ENCODE results near the gene DCLK3. TPM values are rescaled to one million over a fixed set of nuclear protein-coding genes. Genes with fewer than 3 reads are reported as not detected.

The DCLK3 gene
- total RNA-seq, 4 donors from 2014 or later, result 15.0 to 37.3 (median 32.0) TPM

DNA sequence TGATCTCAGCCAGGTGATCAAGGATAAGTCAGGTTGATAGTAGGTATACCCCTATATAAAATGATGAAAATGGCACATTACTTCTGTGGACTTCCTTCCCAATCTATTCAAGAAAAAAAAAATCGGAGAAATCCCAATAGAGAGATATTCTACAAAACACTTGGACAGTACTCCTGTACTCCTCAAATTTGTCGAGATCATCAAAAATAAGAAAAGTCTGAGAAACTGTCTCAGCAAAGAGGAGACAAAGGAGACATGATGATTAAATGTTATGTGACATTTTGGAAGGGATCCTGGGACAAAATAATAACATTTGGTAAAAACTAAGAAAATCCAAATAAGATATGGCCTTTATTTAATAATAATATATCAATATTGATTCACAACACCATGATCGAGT, 94.6 kb downstream of the DCLK3 start:
- Histone ChIP-seq H3K4me3 (no peak overlapping the region), H3K27ac (no peak overlapping the region), H3K36me3 (no peaks in the 10 kb centered on the region), H3K9me3 (no peaks in the 10 kb centered on the region), H3K4me1 (no peaks in the 10 kb centered on the region), H3K27me3 (no peaks in the 10 kb centered on the region)
- DNase-seq (ENCODE audit: low spot score in 2 of 2), result no peak
- 91% methylated on average over 3 of the region's 3 CpGs for WGBS, 2 donors
- TF ChIP-seq EP300 (IDR thresholded peaks at IDR 0.05) (no peak), CTCF (IDR thresholded peaks at IDR 0.05) (no peak), POLR2A (IDR thresholded peaks at IDR 0.05) (no peak)

GRCh38 chr3:36666166-36666565, 98.2 kb downstream of the DCLK3 start:
- Histone ChIP-seq H3K4me1 (no peaks in the 10 kb centered on the region), H3K36me3 (no peaks in the 10 kb centered on the region), H3K27me3 (no peaks in the 10 kb centered on the region), H3K27ac (no peak overlapping the region), H3K4me3 (no peak overlapping the region), H3K9me3 (no peaks in the 10 kb centered on the region)
- no peak for TF ChIP-seq POLR2A (IDR thresholded peaks at IDR 0.05)
- TF ChIP-seq EP300 (IDR thresholded peaks at IDR 0.05), result no peak
- TF ChIP-seq CTCF (IDR thresholded peaks at IDR 0.05), result no peak
- WGBS, 2 donors, result 35 to 57% methylated on average over 2 of the region's 2 CpGs
- DNase-seq (ENCODE audit: low spot score in 2 of 2), result no peak

- TF ChIP-seq CTCF (IDR thresholded peaks at IDR 0.05) (no peak), EP300 (IDR thresholded peaks at IDR 0.05) (no peak), POLR2A (IDR thresholded peaks at IDR 0.05) (no peak)
- no peaks in the 10 kb centered on the region for H3K27me3 ChIP-seq
- no peak overlapping the region for H3K27ac ChIP-seq
- no peaks in the 10 kb centered on the region for H3K9me3 ChIP-seq
- no peak overlapping the region for H3K4me3 ChIP-seq
- no peaks in the 10 kb centered on the region for H3K36me3 ChIP-seq
- no peak for DNase-seq (ENCODE audit: low spot score in 2 of 2)
- WGBS, 2 donors, result 85 to 88% methylated on average over 2 of the region's 2 CpGs
- no peaks in the 10 kb centered on the region for H3K4me1 ChIP-seq
Observed at GRCh38 chr3:36663666-36664291, 100.6 kb downstream of the DCLK3 start.

DNA sequence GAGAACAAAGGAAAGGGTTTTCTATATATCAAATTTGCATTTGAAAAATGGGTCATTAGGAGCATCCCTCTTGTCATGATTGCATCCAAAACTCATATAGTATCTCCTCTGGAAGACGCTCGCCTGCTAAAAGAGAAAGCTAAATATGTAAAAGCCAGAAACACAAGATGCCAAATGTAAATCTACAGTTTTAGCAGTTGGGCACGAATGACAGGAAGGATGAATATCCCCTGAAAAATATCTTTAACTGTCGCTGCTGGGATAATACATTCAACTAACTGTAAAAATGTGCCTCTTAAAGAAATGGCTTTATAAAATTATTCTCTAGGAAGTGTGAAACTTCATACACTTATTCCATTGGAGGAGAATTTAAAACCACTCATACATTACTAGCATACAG, 101.7 kb downstream of the DCLK3 start:
- no peaks in the 10 kb centered on the region for H3K9me3 ChIP-seq
- no peak for TF ChIP-seq CTCF (IDR thresholded peaks at IDR 0.05)
- TF ChIP-seq EP300 (IDR thresholded peaks at IDR 0.05), result no peak
- TF ChIP-seq POLR2A (IDR thresholded peaks at IDR 0.05), result no peak
- no peak for DNase-seq (ENCODE audit: low spot score in 2 of 2)
- no peaks in the 10 kb centered on the region for H3K27me3 ChIP-seq
- H3K36me3 ChIP-seq, result no peaks in the 10 kb centered on the region
- WGBS, 2 donors, result 66 to 68% methylated on average over 4 of the region's 4 CpGs
- no peaks in the 10 kb centered on the region for H3K4me1 ChIP-seq
- H3K4me3 ChIP-seq, result no peak overlapping the region
- no peak overlapping the region for H3K27ac ChIP-seq

Other genes with a start within 250 kb of the DCLK3 start
- 10 to 100 TPM in 2 of 4 donors, 1 to 10 TPM in 2; 8.7 to 12.6 (median 10.5) TPM for gene TRANK1, start 180.5 kb upstream of the DCLK3 start, total RNA-seq
- 10 to 100 TPM in 3 of 4 donors, 1 to 10 TPM in 1; 9.9 to 18.4 (median 14.8) TPM for gene EPM2AIP1, start 228.6 kb upstream of the DCLK3 start, total RNA-seq
- 10 to 100 TPM; 28.8 to 57.2 (median 40.9) TPM for gene MLH1, start 229.0 kb upstream of the DCLK3 start, total RNA-seq

Data from tibial nerve (tissue), 4 donors.